Stomach (tissue), 9 donors: Measurements from ENCODE around the gene BTBD19. TPM values are rescaled to one million over a fixed set of nuclear protein-coding genes. Genes with fewer than 3 reads are reported as not detected.
"Not testable (repeated sequence)": the region's sequence is repeated elsewhere in the genome, so short reads cannot be mapped to it uniquely, and the experiment has no call there.

Experiments
- DNase-seq, 2 donors: peaks; one replicate each; pipeline versions ENCODE4 v3.0.0 to v3.0.0-alpha.2; 2013 to 2019
- H3K27ac ChIP-seq, 5 donors: fragments of 200-600 bp in 4 of 5; sonication (generic) in 4 of 5; one replicate each; pipeline ENCODE4 v1.5.1; 2013 to 2019; ENCODE audit warnings: mild to moderate bottlenecking in 1 of 5, moderate library complexity in 1 of 5
- H3K27me3 ChIP-seq, 3 donors: fragments of 200-600 bp; sonication (generic); one replicate each; pipeline ENCODE4 v1.5.1; 2017 to 2019; ENCODE audit warnings: mixed run types in 1 of 3
- H3K36me3 ChIP-seq, 4 donors: fragments of 200-600 bp; sonication (generic); 1 replicate in 3 of 4; 2 replicates in 1 of 4; pipeline ENCODE4 v1.5.1; 2016 to 2019
- H3K4me1 ChIP-seq, 4 donors: fragments of 200-600 bp; sonication (generic); one replicate each; pipeline ENCODE4 v1.5.1; 2016 to 2019
- H3K4me3 ChIP-seq, 4 donors: fragments of 200-600 bp; sonication (generic) in 3 of 4; one replicate each; pipeline ENCODE4 v1.5.1; 2016 to 2019; ENCODE audit warnings: mild to moderate bottlenecking in 1 of 4
- H3K9me3 ChIP-seq, 4 donors: fragments of 200-600 bp; sonication (generic); one replicate each; pipeline ENCODE4 v1.5.1; 2016 to 2019
- EP300 ChIP-seq: sonication (generic); formaldehyde crosslinking; IDR thresholded peaks from one replicate; pipeline ENCODE4 v1.6.1; 2017; ENCODE audit warnings: antibody characterized with exemption
- POLR2A ChIP-seq, 4 donors: fragments of 450-650 bp; IDR thresholded peaks; one replicate each; pipeline ENCODE4 v1.6.1; 2016; ENCODE audit warnings: antibody characterized with exemption in 4 of 4, control low read depth in 2 of 4, mild to moderate bottlenecking in 1 of 4, moderate library complexity in 1 of 4
- POLR2AphosphoS5 ChIP-seq, 3 donors: sonication (generic); formaldehyde crosslinking; IDR thresholded peaks; one replicate each; pipeline ENCODE4 v1.6.1; 2016; ENCODE audit warnings: antibody characterized with exemption in 3 of 3
- WGBS, 5 donors: extraction: QIAGEN DNeasy Blood & Tissue Kit in 3 of 5; methylation state at CpG; one replicate each; pipeline versions ENCODE4 v1.1.5 to v1.1.7; 2013 to 2018; 5-methylcytosine and 5-hydroxymethylcytosine counted together
- intact Hi-C: fragments of 100-400 bp; cut with DNase I; formaldehyde crosslinking; loops from one replicate; pipeline ENCODE4 v1.15.1; 2023; ENCODE audit warnings: low total_unique reads
- polyA plus RNA-seq, 3 donors: library from polyadenylated mRNA; stranded (reverse); fragments of 200-250 nt; gene quantifications; one replicate each; pipeline ENCODE4 v1.2.3, GENCODE V29; 2013
- total RNA-seq, 5 donors: library from RNA; depleted of rRNA; stranded (reverse); fragments of >200 nt; gene quantifications; one replicate each; pipeline versions ENCODE4 v1.1.0 to v1.2.3, GENCODE V29; 2014 to 2016
- TF ChIP-seq, protein P1 (sequence below), 7 experiments: fragments of 450-650 bp in 4 of 7; fragments of 200-600 bp in 3 of 7; sonication (generic) in 3 of 7; IDR thresholded peaks; one replicate each; pipeline ENCODE4 v1.5.1; 2016 to 2019; ENCODE audit warnings: antibody characterized with exemption in 7 of 7, control low read depth in 2 of 7, mild to moderate bottlenecking in 1 of 7
- donor health status: healthy with polysubstance abuse.
- donor health status: Bipolar disorder and iron deficiency.
- donor health status: healthy.

Gene BTBD19
- total and polyA plus RNA-seq, 8 donors: 0.89 to 4.1 (median 2.9) TPM; not detected in 2

DNA sequence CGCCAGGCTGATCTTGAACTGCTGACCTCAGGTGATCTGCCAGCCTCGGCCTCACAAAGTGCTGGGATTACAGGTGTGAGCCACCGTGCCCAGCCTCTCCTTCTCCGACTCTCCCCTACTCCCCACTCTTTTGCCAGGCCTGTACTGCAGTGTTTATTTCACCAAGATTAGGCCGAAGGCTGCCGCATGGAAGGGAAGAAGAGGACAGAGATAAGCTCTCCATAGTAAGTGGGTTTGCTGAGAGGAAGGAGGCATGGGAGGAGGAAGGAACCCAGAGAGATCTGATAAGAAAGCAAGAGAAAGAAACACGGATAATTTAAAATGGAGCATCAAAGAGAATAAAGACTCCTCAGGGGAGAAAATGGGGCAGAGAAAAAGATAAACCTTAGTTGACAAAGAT, 26.0 kb downstream of the BTBD19 start:
- Histone ChIP-seq H3K9me3 (no peaks in the 10 kb centered on the region), H3K27ac (no peak overlapping the region), H3K4me1 (peaks cover 0 to 5% (median 0%) of the 10 kb centered on the region in 4 donors), H3K4me3 (no peak overlapping the region), H3K27me3 (no peaks in the 10 kb centered on the region), H3K36me3 (no peaks in the 10 kb centered on the region)
- DNase-seq: no peak
- intact Hi-C loops: loop anchor here (10.0 kb wide), 1 partner anchor 170 kb away; no protein-coding TSS in a partner anchor
- TF ChIP-seq POLR2A (IDR thresholded peaks at IDR 0.05) (no peak), POLR2AphosphoS5 (IDR thresholded peaks at IDR 0.05) (no peak)
- 34 to 54% (median 46%) methylated on average over 7 of the region's 7 CpGs for WGBS, 5 donors

DNA sequence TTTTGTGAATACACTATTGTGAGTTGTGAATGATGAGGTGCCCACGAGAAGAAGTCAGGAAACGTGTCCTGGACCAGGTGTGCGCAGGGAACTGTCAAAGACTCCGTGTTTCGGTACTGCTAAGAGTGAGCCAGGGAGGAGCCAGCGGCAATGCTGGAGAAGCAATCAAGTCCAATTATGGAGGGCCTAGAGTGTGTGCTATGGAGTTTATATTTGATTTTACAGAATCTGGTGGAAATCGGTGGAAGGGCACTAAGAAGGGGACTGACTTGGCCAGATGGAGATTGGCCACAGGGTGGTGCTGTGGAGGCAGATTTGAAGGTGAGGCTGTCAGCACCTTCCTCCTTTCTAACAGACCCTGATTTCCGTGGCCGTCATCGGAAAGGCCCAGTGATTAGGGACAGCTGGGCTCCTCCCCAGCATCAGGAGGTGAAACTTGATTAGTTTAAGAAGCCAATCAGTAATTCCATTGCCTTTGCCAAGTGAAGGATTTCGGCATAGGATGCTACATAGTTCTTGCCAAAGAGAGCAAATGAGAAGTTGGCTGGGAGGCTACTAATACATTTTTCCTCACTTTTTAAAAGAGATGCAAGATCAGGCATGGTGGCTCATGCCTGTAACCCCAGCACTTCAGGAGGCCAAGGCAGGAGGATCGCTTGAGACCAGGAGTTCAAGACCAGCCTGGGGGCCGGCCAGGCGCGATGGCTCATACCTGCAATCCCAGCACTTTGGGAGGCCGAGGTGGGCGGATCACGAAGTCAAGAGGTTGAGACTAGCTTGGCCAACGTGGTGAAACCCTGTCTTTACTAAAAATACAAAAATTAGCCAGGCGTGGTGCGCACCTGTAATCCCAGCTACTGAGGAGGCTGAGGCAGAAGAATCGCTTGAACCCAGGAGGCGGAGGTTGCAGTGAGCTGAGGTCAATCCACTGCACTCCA, 27.7 kb downstream of the BTBD19 start:
- H3K27me3 ChIP-seq: no peaks in the 10 kb centered on the region
- peak; percentile 88 to 94 for DNase-seq
- peaks cover 0 to 5% (median 0%) of the 10 kb centered on the region in 4 donors for H3K4me1 ChIP-seq
- no peak for TF ChIP-seq EP300
- TF ChIP-seq, protein P1, sequence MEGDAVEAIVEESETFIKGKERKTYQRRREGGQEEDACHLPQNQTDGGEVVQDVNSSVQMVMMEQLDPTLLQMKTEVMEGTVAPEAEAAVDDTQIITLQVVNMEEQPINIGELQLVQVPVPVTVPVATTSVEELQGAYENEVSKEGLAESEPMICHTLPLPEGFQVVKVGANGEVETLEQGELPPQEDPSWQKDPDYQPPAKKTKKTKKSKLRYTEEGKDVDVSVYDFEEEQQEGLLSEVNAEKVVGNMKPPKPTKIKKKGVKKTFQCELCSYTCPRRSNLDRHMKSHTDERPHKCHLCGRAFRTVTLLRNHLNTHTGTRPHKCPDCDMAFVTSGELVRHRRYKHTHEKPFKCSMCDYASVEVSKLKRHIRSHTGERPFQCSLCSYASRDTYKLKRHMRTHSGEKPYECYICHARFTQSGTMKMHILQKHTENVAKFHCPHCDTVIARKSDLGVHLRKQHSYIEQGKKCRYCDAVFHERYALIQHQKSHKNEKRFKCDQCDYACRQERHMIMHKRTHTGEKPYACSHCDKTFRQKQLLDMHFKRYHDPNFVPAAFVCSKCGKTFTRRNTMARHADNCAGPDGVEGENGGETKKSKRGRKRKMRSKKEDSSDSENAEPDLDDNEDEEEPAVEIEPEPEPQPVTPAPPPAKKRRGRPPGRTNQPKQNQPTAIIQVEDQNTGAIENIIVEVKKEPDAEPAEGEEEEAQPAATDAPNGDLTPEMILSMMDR (IDR thresholded peaks at IDR 0.05): peak in 5 of 7 experiments; percentile 56 to 85 (median 76)
- TF ChIP-seq POLR2A (IDR thresholded peaks at IDR 0.05): no peak
- peak in 1 of 3 donors; percentile 45 for TF ChIP-seq POLR2AphosphoS5 (IDR thresholded peaks at IDR 0.05)
- no peaks in the 10 kb centered on the region for H3K36me3 ChIP-seq
- no peak overlapping the region for H3K27ac ChIP-seq
- 63 to 66% (median 66%) methylated on average over 23 of the region's 23 CpGs for WGBS, 5 donors
- H3K9me3 ChIP-seq: no peaks in the 10 kb centered on the region
- intact Hi-C loops: loop anchor here (5.0 to 10.0 kb wide), 2 partner anchors 44 to 169 kb away; no protein-coding TSS in a partner anchor
- H3K4me3 ChIP-seq: no peak overlapping the region

DNA sequence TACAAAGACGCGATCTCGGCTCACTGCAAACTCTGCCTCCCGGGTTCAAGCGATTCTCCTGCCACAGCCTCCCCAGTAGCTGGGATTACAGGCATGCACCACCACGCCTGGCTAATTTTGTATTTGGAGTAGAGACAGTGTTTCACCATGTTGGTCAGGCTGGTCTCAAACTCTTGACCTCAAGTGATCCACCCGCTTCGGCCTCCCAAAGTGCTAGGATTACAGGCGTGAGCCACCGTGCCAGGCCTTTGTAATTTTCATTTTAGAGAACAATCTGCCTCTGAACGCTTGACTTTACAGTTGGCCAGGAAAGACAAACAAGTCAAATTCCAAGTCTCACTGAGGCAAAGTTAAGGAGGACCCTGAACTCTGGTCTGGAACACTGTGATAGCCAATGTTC, 30.0 kb downstream of the BTBD19 start:
- intact Hi-C loops: loop anchor here (5.0 to 10.0 kb wide), 2 partner anchors 46 to 167 kb away; no protein-coding TSS in a partner anchor
- WGBS, 5 donors: 84 to 91% (median 88%) methylated on average over 11 of the region's 11 CpGs

DNA sequence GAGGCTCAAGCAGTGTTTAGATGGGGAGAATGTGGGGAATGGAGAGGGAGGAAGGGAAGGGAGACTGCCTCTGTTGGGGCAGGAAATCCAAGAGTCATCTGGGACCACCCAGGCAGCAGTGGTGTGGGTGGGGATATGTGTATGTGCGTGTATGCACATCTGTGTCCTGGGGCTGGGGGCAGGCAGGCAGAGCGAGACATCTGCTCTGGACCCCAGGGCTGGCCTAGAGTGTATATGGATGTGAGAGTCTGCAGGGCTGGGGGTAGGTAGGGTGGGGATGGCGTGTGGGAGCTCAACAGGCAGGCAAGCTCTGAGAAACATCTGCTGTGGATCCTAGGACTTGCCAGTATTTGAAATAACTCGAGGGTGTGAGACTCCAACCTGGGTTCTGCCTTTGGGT, 31.3 kb downstream of the BTBD19 start:
- DNase-seq: peak in 1 of 2 donors; percentile 66
- intact Hi-C loops: loop anchor here (5.0 to 10.0 kb wide), 2 partner anchors 47 to 165 kb away; no protein-coding TSS in a partner anchor
- no peaks in the 10 kb centered on the region for H3K9me3 ChIP-seq
- H3K4me1 ChIP-seq: peaks cover 0 to 28% (median 14%) of the 10 kb centered on the region in 4 donors
- no peaks in the 10 kb centered on the region for H3K36me3 ChIP-seq
- no peak for TF ChIP-seq EP300
- no peak overlapping the region for H3K27ac ChIP-seq
- WGBS, 5 donors: 55 to 70% (median 68%) methylated on average over 4 of the region's 4 CpGs
- H3K27me3 ChIP-seq: peaks cover 0 to 13% (median 8%) of the 10 kb centered on the region in 3 donors
- no peak overlapping the region for H3K4me3 ChIP-seq

More for the DNA sequence above, 30.0 kb downstream of the BTBD19 start:
- DNase-seq, H3K4me3 ChIP-seq, H3K27ac ChIP-seq, H3K9me3 ChIP-seq, H3K36me3 ChIP-seq: not testable (repeated sequence)
- peaks cover 0 to 11% (median 8%) of the 10 kb centered on the region in 3 donors for H3K27me3 ChIP-seq
- peaks cover 0 to 21% (median 10%) of the 10 kb centered on the region in 4 donors for H3K4me1 ChIP-seq

DNA sequence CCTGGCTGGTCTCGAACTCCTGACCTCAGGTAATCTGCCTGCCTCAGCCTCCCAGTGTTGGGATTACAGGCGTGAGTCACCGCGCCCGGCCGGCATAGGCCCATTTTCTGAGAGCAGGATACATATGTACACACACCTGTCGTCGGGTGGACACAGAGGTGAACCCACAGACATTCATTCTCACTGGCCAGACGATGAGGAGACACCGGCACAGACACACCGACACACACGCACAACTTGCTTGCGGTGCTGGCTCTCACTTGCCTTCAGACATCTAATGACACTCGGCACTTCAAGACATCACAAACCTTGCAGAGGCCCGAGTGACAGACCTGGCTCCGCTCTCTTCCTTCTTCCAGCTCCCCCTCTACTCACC, 34.2 kb downstream of the BTBD19 start:
- intact Hi-C loops: no loop called here
- peak overlapping the region; percentile 49 to 62 (median 57) for H3K4me3 ChIP-seq
- 27 to 50% (median 38%) methylated on average over 12 to 16 of the region's 16 CpGs for WGBS, 5 donors
- H3K27ac ChIP-seq: peak overlapping the region in 3 of 5 donors; percentile 36 to 82 (median 49)
- no peaks in the 10 kb centered on the region for H3K36me3 ChIP-seq
- TF ChIP-seq EP300 (no peak), POLR2A (IDR thresholded peaks at IDR 0.05) (no peak), POLR2AphosphoS5 (IDR thresholded peaks at IDR 0.05) (no peak)
- TF ChIP-seq, protein P1 (IDR thresholded peaks at IDR 0.05): no peak
- peaks cover 0 to 13% (median 8%) of the 10 kb centered on the region in 3 donors for H3K27me3 ChIP-seq
- no peak for DNase-seq
- no peaks in the 10 kb centered on the region for H3K9me3 ChIP-seq
- H3K4me1 ChIP-seq: peaks cover 0 to 23% (median 14%) of the 10 kb centered on the region in 4 donors
